ENCODE results near the gene BIN2.
"Not testable (repeated sequence)": the region's sequence is repeated elsewhere in the genome, so short reads cannot be mapped to it uniquely, and the experiment has no call there.

The BIN2 gene

DNA sequence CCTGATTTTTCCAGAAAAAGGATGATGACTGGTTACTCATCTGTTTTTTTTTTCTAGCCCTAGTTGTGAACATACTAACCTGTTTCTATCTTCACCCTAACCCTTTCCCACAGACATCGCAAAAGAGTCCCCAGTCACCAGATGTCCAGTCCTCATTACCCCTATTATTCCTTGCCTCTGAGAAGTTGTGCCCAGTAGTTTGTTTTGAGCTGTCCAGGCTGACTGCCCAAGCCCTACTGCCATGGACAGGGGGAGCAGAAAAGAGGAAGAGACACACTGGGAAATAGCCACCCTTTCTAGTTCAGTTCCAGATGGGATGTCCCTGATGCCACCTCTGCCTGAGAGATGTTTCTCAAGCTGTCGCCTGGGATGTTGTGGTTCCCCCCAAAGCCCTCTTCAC is 36.3 kb upstream of the BIN2 start:
- intact Hi-C loops (cut with micrococcal nuclease) = no loop called here
- H3K4me3 Mint-ChIP-seq = no peak overlapping the region
- H3K4me1 Mint-ChIP-seq (ENCODE audit: low read depth) = peaks cover 18% of the 10 kb centered on the region
- no peaks in the 10 kb centered on the region for H3K27me3 Mint-ChIP-seq
- peaks cover 89% of the 10 kb centered on the region for H3K36me3 Mint-ChIP-seq (ENCODE audit: low read depth)
- H3K27ac Mint-ChIP-seq = no peak overlapping the region
- no peaks in the 10 kb centered on the region for H3K9me3 Mint-ChIP-seq

DNA sequence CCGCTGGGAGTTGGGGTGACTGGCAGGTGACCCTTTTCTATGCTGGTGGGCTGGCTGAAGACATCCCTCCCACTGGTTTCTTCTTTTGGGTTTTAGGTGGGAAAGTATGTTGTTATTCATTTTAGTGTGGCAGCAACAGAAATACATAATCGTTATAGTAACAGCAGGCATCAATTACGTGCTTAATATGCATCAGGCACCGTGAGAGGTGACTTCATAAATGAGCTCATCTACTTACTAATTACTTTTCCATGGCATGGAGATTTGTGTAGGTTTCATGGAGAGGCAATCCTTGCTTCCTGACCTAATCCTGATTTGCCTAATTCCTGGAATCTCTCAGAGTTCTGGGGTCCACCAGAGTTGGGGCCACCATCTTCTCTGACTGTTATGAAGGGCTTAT is 35.9 kb upstream of the BIN2 start:
- Mint-ChIP-seq H3K27ac (no peak overlapping the region), H3K4me3 (no peak overlapping the region), H3K27me3 (no peaks in the 10 kb centered on the region), H3K4me1 (ENCODE audit: low read depth) (peaks cover 21% of the 10 kb centered on the region), H3K36me3 (ENCODE audit: low read depth) (peaks cover 89% of the 10 kb centered on the region), H3K9me3 (no peaks in the 10 kb centered on the region)
- intact Hi-C loops (cut with micrococcal nuclease) = no loop called here

DNA sequence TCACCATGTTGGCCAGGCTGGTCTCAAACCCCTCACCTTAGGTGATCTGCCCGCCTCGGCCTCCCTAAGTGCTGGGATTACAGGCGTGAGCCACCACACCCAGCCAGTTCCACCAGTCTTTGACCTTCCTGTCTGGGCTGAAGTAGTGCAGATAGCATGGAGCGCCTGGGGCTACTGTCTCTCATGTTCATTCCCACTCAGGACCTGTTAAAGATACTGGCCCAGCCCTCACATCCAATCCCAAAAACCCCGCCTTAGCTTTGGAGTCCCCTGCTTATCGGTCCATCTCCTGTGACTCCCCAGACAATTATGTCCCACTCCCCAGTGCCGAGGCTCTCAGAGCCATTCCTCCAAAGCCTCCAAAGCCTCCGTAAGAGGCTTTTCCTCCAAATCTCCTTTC is 34.5 kb upstream of the BIN2 start:
- intact Hi-C loops (cut with micrococcal nuclease) = no loop called here
- H3K4me1 Mint-ChIP-seq (ENCODE audit: low read depth) = peaks cover 27% of the 10 kb centered on the region
- peaks cover 88% of the 10 kb centered on the region for H3K36me3 Mint-ChIP-seq (ENCODE audit: low read depth)
- no peak overlapping the region for H3K27ac Mint-ChIP-seq
- H3K27me3 Mint-ChIP-seq = no peaks in the 10 kb centered on the region
- H3K9me3 Mint-ChIP-seq = no peaks in the 10 kb centered on the region
- no peak overlapping the region for H3K4me3 Mint-ChIP-seq

DNA sequence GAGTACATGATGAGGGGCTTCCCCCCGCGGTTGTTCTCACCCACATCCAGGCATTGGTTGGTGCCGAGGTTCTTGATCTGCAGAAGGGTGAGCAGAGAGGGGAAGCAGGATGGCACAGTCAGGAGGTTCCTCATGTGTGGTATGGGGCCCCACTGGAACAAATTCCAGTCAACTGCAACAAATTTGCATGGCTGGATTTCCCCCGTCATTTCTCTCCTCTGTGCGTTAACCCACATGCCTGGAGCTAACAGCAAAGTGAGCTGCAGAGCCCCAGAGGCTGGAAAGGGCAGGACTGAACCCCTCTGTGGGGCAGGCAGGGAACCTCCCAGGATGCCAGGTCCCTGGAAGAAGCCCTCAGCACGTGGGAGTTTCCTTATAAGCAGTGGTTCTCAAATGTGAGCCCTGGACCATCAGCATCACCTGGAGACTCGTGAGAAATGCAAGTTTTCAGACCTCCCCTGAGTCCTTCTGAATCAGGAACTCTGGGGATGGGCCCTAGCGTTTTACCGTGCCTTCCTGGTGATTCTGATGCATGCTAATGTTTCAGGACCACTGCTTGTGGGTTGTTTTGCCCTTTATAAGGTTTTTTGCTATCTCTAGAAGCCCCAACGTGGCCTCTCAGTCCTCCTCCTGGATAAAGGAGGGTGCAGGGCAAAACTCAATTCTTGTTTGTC is 33.5 kb upstream of the BIN2 start:
- Mint-ChIP-seq H3K27me3 (no peaks in the 10 kb centered on the region), H3K27ac (no peak overlapping the region), H3K4me3 (no peak overlapping the region), H3K9me3 (no peaks in the 10 kb centered on the region), H3K4me1 (ENCODE audit: low read depth) (peaks cover 27% of the 10 kb centered on the region), H3K36me3 (ENCODE audit: low read depth) (peaks cover 83% of the 10 kb centered on the region)
- intact Hi-C loops (cut with micrococcal nuclease) = no loop called here

DNA sequence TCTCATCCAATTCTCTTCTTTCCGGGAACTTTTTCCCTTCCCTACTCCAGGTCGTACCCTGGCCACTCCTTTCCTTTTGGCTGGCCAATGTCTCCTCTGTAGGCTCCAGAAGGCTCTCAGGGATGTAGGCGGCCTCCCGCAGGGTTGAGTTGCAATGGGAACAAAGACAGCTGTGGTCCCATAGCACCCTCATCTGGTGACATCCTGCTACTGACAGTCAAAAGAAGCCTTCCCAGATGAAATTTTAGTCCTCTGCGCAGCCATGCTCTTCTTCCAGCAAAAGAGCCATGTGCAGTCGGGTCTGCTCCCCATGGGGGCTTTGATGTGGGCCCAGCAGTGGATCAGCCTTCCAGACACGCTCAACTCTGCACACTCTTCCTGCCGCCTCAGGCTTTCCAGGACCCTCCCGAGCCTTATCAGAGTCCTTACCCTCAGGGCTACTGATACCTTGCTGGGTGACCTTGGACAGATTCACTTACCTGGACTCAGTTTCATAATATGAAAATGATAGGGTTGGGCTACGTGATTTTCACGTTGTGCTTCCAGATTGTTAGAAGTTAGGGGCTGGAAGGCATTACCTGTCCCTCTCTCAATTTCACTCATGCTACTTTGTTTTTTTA is 28.0 kb upstream of the BIN2 start:
- Mint-ChIP-seq H3K36me3 (ENCODE audit: low read depth) (peaks cover 33% of the 10 kb centered on the region), H3K9me3 (no peaks in the 10 kb centered on the region), H3K27ac (no peak overlapping the region), H3K27me3 (peaks cover 7% of the 10 kb centered on the region), H3K4me1 (ENCODE audit: low read depth) (peaks cover 9% of the 10 kb centered on the region), H3K4me3 (no peak overlapping the region)
- intact Hi-C loops (cut with micrococcal nuclease) = no loop called here

DNA sequence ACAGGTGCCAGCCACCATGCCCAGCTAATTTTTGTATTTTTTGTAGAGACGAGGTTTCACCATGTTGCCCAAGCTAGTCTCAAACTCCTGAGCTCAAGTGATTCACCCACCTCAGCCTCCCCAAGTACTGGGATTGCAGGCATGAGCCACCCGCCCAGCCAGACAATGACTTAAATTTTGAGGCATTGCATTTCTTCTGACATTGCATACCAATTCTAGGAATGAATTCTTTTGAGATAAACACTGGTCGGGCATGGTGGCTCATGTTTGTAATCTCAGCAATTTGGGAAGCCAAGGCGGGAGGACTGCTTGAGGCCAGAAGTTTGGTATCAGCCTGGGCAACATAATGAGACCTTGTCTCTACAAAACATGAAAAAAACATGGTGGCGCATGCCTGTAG is 25.1 kb upstream of the BIN2 start:
- H3K4me1 Mint-ChIP-seq (ENCODE audit: low read depth) = peaks cover 5% of the 10 kb centered on the region
- H3K36me3 Mint-ChIP-seq (ENCODE audit: low read depth) = peaks cover 8% of the 10 kb centered on the region
- H3K9me3 Mint-ChIP-seq = no peaks in the 10 kb centered on the region
- H3K27me3 Mint-ChIP-seq = peaks cover 8% of the 10 kb centered on the region
- H3K27ac Mint-ChIP-seq = no peak overlapping the region
- intact Hi-C loops (cut with micrococcal nuclease) = no loop called here
- H3K4me3 Mint-ChIP-seq = no peak overlapping the region

DNA sequence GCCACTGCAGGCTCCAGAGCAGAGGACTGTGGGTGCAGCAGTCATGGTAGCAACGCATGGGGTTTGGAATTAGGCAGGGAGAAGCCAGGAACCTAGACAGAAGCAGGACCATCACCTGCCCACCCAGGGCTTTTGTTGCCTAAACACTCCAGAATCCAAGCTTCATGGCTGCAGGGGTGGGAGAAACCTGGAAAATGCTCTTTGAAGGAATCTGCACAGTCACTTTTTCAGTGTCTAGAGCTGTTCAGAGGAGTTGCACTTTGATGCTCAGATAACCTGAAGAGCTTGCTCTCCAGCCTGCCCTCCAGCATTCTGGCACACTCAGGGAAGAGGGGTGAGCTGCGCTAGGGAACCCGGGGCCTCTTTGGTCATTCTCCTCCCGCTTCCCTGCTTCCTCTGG is 24.1 kb upstream of the BIN2 start:
- H3K4me3 Mint-ChIP-seq = no peak overlapping the region
- no peak overlapping the region for H3K27ac Mint-ChIP-seq
- no peaks in the 10 kb centered on the region for H3K36me3 Mint-ChIP-seq (ENCODE audit: low read depth)
- H3K9me3 Mint-ChIP-seq = no peaks in the 10 kb centered on the region
- peaks cover 5% of the 10 kb centered on the region for H3K4me1 Mint-ChIP-seq (ENCODE audit: low read depth)
- intact Hi-C loops (cut with micrococcal nuclease) = no loop called here
- peaks cover 8% of the 10 kb centered on the region for H3K27me3 Mint-ChIP-seq

DNA sequence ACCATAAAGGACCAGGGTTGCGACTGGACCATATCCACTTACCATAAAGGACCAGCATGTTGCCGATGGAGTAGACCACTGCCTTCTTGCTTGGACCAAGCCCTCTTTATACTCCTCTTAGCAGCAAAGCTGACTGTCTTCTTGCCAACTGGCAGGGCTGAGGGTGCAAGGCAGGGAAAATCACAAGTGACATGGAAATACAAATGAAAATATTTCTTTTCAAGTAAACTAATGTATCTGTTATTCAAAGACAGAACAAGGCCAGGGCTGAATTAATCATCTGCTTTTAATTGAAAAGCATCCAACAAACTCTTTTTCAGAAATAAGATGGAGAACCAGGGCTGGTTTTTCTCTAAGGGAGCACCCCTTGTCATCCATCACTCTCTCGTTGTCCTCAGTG is 22.6 kb upstream of the BIN2 start, which contains the start of gene CELA1:
CELA1 (minus strand) TSS at position 99 of the 400 bp plus-strand sequence; CDS start at position 58, 41 bp downstream.
- peaks cover 8% of the 10 kb centered on the region for H3K27me3 Mint-ChIP-seq
- intact Hi-C loops (cut with micrococcal nuclease) = no loop called here
- H3K9me3 Mint-ChIP-seq = no peaks in the 10 kb centered on the region
- no peak within 1 kb of the TSS for H3K27ac Mint-ChIP-seq
- peaks cover 5% of the 10 kb centered on the region for H3K4me1 Mint-ChIP-seq (ENCODE audit: low read depth)
- H3K4me3 Mint-ChIP-seq = no peak within 1 kb of the TSS
- no peaks in the 10 kb centered on the region for H3K36me3 Mint-ChIP-seq (ENCODE audit: low read depth)

DNA sequence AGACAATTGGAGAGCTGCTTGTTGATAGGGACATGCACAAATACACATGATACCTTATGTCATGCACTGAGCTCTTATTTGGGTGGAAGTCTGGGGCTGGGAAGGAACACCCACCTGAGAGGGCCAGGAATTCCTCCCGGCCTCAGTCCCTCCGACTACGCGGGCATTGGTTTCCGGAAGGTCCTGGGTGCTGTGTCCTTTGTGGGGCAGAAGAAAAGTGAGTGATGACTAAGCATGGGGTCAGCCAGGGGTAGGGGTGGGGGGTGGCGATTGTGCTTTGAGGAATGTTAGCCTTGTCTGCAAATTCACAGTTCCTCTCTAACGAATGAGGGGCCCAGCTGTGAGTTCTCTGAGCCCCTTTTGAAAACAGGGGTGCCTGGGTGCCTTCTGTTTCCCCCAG is 21.7 kb upstream of the BIN2 start:
- intact Hi-C loops (cut with micrococcal nuclease) = no loop called here
- peaks cover 12% of the 10 kb centered on the region for H3K4me1 Mint-ChIP-seq (ENCODE audit: low read depth)
- no peaks in the 10 kb centered on the region for H3K9me3 Mint-ChIP-seq
- peaks cover 8% of the 10 kb centered on the region for H3K27me3 Mint-ChIP-seq
- H3K27ac Mint-ChIP-seq = no peak overlapping the region
- no peak overlapping the region for H3K4me3 Mint-ChIP-seq
- H3K36me3 Mint-ChIP-seq (ENCODE audit: low read depth) = no peaks in the 10 kb centered on the region

DNA sequence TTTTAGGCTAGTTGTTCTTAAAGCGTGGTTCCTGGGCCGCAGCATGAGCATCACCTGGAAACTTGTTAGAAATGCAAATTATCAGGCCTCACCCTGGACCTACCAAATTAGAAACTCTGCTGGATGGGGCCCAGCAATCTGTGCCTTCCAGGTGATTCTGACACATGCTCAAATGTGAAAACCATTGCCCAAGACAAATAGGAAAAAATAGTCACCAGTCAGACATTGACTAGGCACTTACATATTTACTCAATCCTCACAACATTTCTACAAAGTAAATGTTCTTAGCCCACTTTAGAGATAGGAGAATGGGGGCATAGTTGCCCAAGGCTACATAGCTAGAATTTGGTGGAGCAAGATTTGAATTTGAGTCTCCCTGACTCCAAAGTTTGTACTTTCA is 19.2 kb upstream of the BIN2 start:
- H3K36me3 Mint-ChIP-seq (ENCODE audit: low read depth) = no peaks in the 10 kb centered on the region

DNA sequence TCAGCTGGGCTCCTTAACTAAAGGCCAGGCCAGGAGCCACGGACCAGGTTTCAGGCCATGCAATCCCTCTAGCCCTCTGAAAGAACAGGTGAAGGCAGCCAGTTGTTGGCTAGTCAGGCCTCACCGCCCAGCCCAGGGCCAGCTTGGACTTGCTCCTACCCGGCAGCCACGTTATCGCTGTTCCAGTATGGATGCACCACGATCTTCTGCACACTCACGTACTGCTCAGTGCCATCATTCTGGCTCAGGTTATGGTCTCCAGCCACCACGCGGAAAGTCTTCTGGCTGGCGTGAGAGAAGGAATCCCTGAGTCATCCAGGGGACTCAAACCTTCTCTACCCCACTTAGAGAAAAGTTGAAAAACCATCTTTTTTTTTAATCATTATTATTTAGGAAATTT is 18.4 kb upstream of the BIN2 start:
- H3K36me3 Mint-ChIP-seq (ENCODE audit: low read depth) = no peaks in the 10 kb centered on the region
- peaks cover 12% of the 10 kb centered on the region for H3K4me1 Mint-ChIP-seq (ENCODE audit: low read depth)
- no peaks in the 10 kb centered on the region for H3K9me3 Mint-ChIP-seq
- intact Hi-C loops (cut with micrococcal nuclease) = loop anchor here (5.0 kb wide), 1 partner anchor 35 kb away; no protein-coding TSS in a partner anchor
- no peak overlapping the region for H3K27ac Mint-ChIP-seq
- H3K27me3 Mint-ChIP-seq = peaks cover 9% of the 10 kb centered on the region
- H3K4me3 Mint-ChIP-seq = no peak overlapping the region

More for the DNA sequence above, 19.2 kb upstream of the BIN2 start:
- Mint-ChIP-seq H3K4me3 (no peak overlapping the region), H3K4me1 (ENCODE audit: low read depth) (peaks cover 12% of the 10 kb centered on the region), H3K9me3 (no peaks in the 10 kb centered on the region), H3K27ac (no peak overlapping the region), H3K27me3 (peaks cover 11% of the 10 kb centered on the region)
- intact Hi-C loops (cut with micrococcal nuclease) = loop anchor here (5.0 kb wide), 1 partner anchor 36 kb away; no protein-coding TSS in a partner anchor

DNA sequence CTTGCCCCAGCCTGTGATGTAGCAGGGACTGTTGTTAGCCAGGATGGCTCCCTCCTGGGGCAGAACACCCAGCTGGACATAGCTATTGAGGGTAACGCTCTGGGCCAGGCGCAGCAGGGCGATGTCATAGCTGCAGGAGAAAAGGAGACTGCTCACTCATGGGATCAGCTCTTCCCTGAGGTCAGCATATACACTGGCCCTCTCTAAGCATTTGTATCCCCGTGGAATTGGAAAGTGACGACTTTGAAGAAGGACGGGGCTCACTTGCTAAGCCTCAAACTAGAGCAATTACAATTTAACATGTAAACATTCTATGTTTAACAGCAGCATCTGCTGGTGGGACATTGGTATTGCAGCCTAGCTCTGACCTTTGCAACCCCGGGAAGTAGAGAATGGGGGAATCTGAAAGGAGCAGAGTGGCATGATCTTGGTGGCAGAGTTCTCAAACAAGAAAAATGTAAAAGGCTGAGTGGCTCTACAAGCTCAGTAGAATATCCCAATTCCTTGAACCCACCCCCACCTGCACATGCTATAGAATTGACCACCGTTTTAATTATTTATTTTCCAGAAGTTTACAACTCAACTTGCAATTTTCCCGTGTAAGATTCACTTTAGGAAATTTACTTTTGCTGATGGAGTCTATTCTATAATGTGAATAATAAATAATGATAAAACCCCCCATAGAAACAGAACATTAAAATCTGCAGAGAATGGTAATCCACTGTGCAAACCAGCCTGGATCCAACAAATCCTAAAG is 17.5 kb upstream of the BIN2 start:
- no peaks in the 10 kb centered on the region for H3K9me3 Mint-ChIP-seq
- peak overlapping the region; percentile 72 for H3K27ac Mint-ChIP-seq

DNA sequence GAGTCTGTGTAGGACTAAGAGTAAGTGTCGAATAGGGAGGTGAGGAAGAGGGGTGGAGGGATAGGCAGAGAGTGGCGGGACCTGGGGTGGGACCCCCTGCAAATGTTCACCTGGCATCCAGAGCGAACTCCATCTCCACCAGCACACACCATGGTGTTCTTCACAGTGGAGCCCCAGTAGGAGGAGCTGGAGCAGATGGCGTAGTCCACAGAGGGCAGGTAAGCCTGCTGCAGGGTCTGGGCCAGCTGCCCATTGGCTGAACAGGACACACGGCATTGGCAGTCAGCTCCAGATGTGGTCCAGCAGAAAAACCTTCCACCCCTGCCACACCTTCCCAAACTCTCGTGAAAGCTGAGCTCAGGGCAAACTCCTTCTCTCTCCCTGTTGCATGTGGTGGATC is 15.8 kb upstream of the BIN2 start:
- no peak overlapping the region for H3K27ac Mint-ChIP-seq
- peaks cover 29% of the 10 kb centered on the region for H3K4me1 Mint-ChIP-seq (ENCODE audit: low read depth)
- no peak overlapping the region for H3K4me3 Mint-ChIP-seq
- H3K27me3 Mint-ChIP-seq = peaks cover 12% of the 10 kb centered on the region
- no peaks in the 10 kb centered on the region for H3K36me3 Mint-ChIP-seq (ENCODE audit: low read depth)
- H3K9me3 Mint-ChIP-seq = no peaks in the 10 kb centered on the region
- intact Hi-C loops (cut with micrococcal nuclease) = loop anchor here (2.0 to 5.0 kb wide), 3 partner anchors 15 to 77 kb away; partner anchors contain the start of gene BIN2

More for the DNA sequence above, 17.5 kb upstream of the BIN2 start:
- Mint-ChIP-seq H3K27me3 (peaks cover 8% of the 10 kb centered on the region), H3K36me3 (ENCODE audit: low read depth) (no peaks in the 10 kb centered on the region), H3K4me3 (peak overlapping the region; percentile 59), H3K4me1 (ENCODE audit: low read depth) (peaks cover 18% of the 10 kb centered on the region)
- intact Hi-C loops (cut with micrococcal nuclease) = loop anchor here (2.0 to 5.0 kb wide), 3 partner anchors 17 to 79 kb away; partner anchors contain the start of gene BIN2

DNA sequence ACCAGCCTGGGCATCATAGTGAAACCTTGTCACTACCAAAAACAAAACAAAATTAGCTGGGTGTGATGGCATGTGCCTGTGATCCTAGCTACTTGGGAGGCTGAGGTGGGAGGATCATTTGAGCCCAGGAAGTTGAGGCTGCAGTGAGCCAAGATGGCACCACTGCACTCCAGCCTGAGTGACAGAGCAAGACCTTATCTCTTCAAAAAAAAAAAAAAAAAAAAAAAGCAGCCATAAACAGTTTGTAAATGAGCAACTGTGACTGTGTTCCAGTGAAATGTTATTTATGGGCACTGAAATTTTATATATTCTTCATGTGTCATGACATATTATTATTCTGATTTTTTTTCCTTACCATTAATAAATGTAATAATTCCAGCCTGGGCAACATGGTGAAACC is 13.4 kb upstream of the BIN2 start:
- intact Hi-C loops (cut with micrococcal nuclease); H3K4me3 Mint-ChIP-seq; H3K36me3 Mint-ChIP-seq (ENCODE audit: low read depth); H3K27ac Mint-ChIP-seq; H3K9me3 Mint-ChIP-seq: not testable (repeated sequence)
- H3K4me1 Mint-ChIP-seq (ENCODE audit: low read depth) = peaks cover 32% of the 10 kb centered on the region
- H3K27me3 Mint-ChIP-seq = peaks cover 16% of the 10 kb centered on the region

All from dendritic cell treated with granulocyte-macrophage colony-stimulating factor and Interleukin-4, amounts not matched to agents 40 ng/mL and 50 ng/mL, for 4 days (primary cell).